Liver (tissue), 9 donors: ENCODE measurements around the gene CCDC80. TPM values are rescaled to one million over a fixed set of nuclear protein-coding genes. Genes with fewer than 3 reads are reported as not detected.

ENCODE experiments used
- DNase-seq: peaks from one replicate; pipeline ENCODE4 v3.0.0-alpha.2; 2017; ENCODE audit warnings: low spot score
- H3K27ac ChIP-seq, 2 donors: one replicate each; pipeline ENCODE4 v1.7.0; 2013; ENCODE audit warnings: inconsistent platforms in 2 of 2, low read length in 2 of 2, control low read depth in 1 of 2, low read depth in 1 of 2, mild to moderate bottlenecking in 1 of 2
- H3K27me3 ChIP-seq, 4 donors: one replicate each; pipeline versions ENCODE4 v1.6.1 to v1.7.0; 2013; ENCODE audit warnings: low read length in 3 of 4, inconsistent platforms in 1 of 4, mild to moderate bottlenecking in 1 of 4, moderate library complexity in 1 of 4; ENCODE audit not compliant: control insufficient read depth in 4 of 4, insufficient read depth in 4 of 4
- H3K36me3 ChIP-seq, 4 donors: one replicate each; pipeline versions ENCODE4 v1.6.1 to v1.7.0; 2013; ENCODE audit warnings: low read length in 3 of 4, mild to moderate bottlenecking in 3 of 4, low read depth in 1 of 4, moderate library complexity in 1 of 4; ENCODE audit not compliant: control insufficient read depth in 4 of 4, insufficient read depth in 3 of 4
- H3K4me1 ChIP-seq, 4 donors: one replicate each; pipeline versions ENCODE4 v1.6.1 to v1.7.0; 2013; ENCODE audit warnings: low read length in 3 of 4, mild to moderate bottlenecking in 3 of 4, moderate library complexity in 1 of 4; ENCODE audit not compliant: control insufficient read depth in 4 of 4, insufficient read depth in 4 of 4
- H3K4me3 ChIP-seq, 3 donors: one replicate each; pipeline versions ENCODE4 v1.6.1 to v1.7.0; 2013; ENCODE audit warnings: low read length in 3 of 3, control low read depth in 1 of 3, low read depth in 1 of 3, mild to moderate bottlenecking in 1 of 3
- H3K9ac ChIP-seq, 2 donors: one replicate each; pipeline ENCODE4 v1.7.0; 2013; ENCODE audit warnings: low read length in 2 of 2, mild to moderate bottlenecking in 2 of 2, moderate library complexity in 2 of 2, control low read depth in 1 of 2, low read depth in 1 of 2
- H3K9me3 ChIP-seq, 4 donors: one replicate each; pipeline versions ENCODE4 v1.6.1 to v1.7.0; 2013; ENCODE audit warnings: low read length in 3 of 4; ENCODE audit not compliant: control insufficient read depth in 4 of 4
- EGR1 ChIP-seq, 2 donors: IDR thresholded peaks; 2 replicates each; pipeline ENCODE4 v1.6.1; 2016 to 2018; ENCODE audit warnings: antibody characterized with exemption in 2 of 2, low read depth in 2 of 2
- FOXA1 ChIP-seq: IDR thresholded peaks from 2 replicates; pipeline ENCODE4 v1.6.1; 2016; ENCODE audit warnings: antibody characterized with exemption
- FOXA2 ChIP-seq: IDR thresholded peaks from 2 replicates; pipeline ENCODE4 v1.6.1; 2016; ENCODE audit warnings: antibody characterized with exemption
- GABPA ChIP-seq, 2 donors: IDR thresholded peaks in 1 of 2; conservative IDR thresholded peaks in 1 of 2; 2 replicates each; pipeline ENCODE4 v1.6.1; 2016; ENCODE audit warnings: antibody characterized with exemption in 2 of 2, mild to moderate bottlenecking in 1 of 2, moderate library complexity in 1 of 2
- HNF4A ChIP-seq, 2 donors: conservative IDR thresholded peaks; 2 replicates each; pipeline ENCODE4 v1.6.1; 2016; ENCODE audit warnings: antibody characterized with exemption in 2 of 2, mild to moderate bottlenecking in 2 of 2
- HNF4G ChIP-seq: IDR thresholded peaks from 2 replicates; pipeline ENCODE4 v1.6.1; 2016; ENCODE audit warnings: antibody characterized with exemption
- JUND ChIP-seq, 2 donors: IDR thresholded peaks; 2 replicates each; pipeline ENCODE4 v1.6.1; 2016; ENCODE audit warnings: antibody characterized with exemption in 2 of 2
- NR2F2 ChIP-seq: IDR thresholded peaks from 2 replicates; pipeline ENCODE4 v1.6.1; 2016; ENCODE audit warnings: antibody characterized with exemption
- RAD21 ChIP-seq, 2 donors: IDR thresholded peaks; 2 replicates each; pipeline ENCODE4 v1.6.1; 2016; ENCODE audit warnings: antibody characterized with exemption in 2 of 2, mild to moderate bottlenecking in 2 of 2
- RXRA ChIP-seq, 2 donors: IDR thresholded peaks; 2 replicates each; pipeline ENCODE4 v1.6.1; 2017 to 2018; ENCODE audit warnings: antibody characterized with exemption in 2 of 2, mild to moderate bottlenecking in 1 of 2
- SP1 ChIP-seq: IDR thresholded peaks from 2 replicates; pipeline ENCODE4 v1.6.1; 2018; ENCODE audit warnings: antibody characterized with exemption, mild to moderate bottlenecking
- TAF1 ChIP-seq: conservative IDR thresholded peaks from 2 replicates; pipeline ENCODE4 v1.6.1; 2016; ENCODE audit warnings: antibody characterized with exemption, mild to moderate bottlenecking
- YY1 ChIP-seq: IDR thresholded peaks from 2 replicates; pipeline ENCODE4 v1.6.1; 2016; ENCODE audit warnings: antibody characterized with exemption, mild to moderate bottlenecking
- WGBS: extraction: QIAGEN DNeasy Blood & Tissue Kit; methylation state at CpG from one replicate; pipeline ENCODE4 v1.1.7; 2013; 5-methylcytosine and 5-hydroxymethylcytosine counted together
- polyA plus RNA-seq, 2 donors: library from polyadenylated mRNA; stranded (reverse) in 1 of 2; unstranded in 1 of 2; fragments of 200-250 nt in 1 of 2; fragments of >200 nt in 1 of 2; fragmentation: Nextera tagmentation in 1 of 2; extraction: Ambion mirVana in 1 of 2; gene quantifications; one replicate each; pipeline versions ENCODE4 v1.2.1 to v1.2.3, GENCODE V29; 2013 to 2015
- total RNA-seq, 2 donors: library from RNA; depleted of rRNA; stranded (reverse); fragments of >200 nt; gene quantifications; one replicate each; pipeline ENCODE4 v1.2.3, GENCODE V29; 2014
- TF ChIP-seq, protein P1 (sequence below): IDR thresholded peaks from 2 replicates; pipeline ENCODE4 v1.6.1; 2016; ENCODE audit warnings: antibody characterized with exemption, mild to moderate bottlenecking
- TF ChIP-seq, protein P2 (sequence below): fragments of 150-350 bp; IDR thresholded peaks from 2 replicates; pipeline ENCODE4 v1.5.1; 2017; ENCODE audit warnings: improper control_type of control experiment, low read depth, low read length; ENCODE audit not compliant: missing input control
- TF ChIP-seq, protein P3 (sequence below): IDR thresholded peaks from 2 replicates; pipeline ENCODE4 v1.6.1; 2016; ENCODE audit warnings: antibody characterized with exemption
- TF ChIP-seq, protein P4 (sequence below): IDR thresholded peaks from 2 replicates; pipeline ENCODE4 v1.6.1; 2016; ENCODE audit warnings: antibody characterized with exemption
- TF ChIP-seq, protein P5 (sequence below): IDR thresholded peaks from 2 replicates; pipeline ENCODE4 v1.6.1; 2016; ENCODE audit warnings: antibody characterized with exemption
- donor health status: healthy.
- donor health status: healthy.
- donor health status: healthy.
- donor health status: healthy.
- donor health status: healthy.

The CCDC80 gene
- total and polyA plus RNA-seq, 4 donors: 0.17 to 2.1 (median 1.1) TPM

DNA sequence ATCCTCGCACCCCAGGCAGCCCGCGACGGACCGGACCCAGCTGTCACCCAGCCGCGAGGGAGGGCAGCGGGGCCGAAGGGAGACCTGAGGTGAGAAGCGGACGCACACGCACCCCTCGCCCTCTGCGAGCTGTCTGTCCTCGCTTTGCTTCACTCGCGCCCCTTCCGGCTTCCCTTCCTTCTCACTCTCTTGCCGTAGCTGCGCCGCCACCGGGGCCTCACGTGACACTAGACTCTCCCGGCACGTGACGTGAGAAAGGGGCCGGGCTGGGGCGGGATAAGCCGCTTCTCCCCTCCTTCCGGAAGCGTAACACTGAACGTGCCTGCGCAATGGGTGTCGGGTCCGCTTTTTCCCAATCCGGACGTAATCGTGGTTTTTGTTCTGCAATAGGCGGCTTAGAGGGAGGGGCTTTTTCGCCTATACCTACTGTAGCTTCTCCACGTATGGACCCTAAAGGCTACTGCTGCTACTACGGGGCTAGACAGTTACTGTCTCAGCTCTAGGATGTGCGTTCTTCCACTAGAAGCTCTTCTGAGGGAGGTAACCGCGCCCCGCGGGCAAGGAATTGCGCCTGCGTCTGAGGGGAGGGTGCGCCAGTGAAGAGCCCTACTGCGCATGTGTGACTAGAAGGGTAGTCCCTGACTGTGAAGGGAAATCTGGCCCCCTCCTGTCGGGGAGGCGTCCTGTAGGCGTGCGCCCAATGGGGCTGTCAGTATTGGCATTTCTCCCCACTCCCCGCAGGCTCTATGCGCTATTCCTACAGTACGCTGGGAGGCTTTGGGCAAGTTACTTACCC lies 79.0 kb downstream of the CCDC80 start, which contains the start of the genes ATG3 and SLC35A5:
Gene ATG3, minus strand, starts transcription at position 229 of the 796 bp plus-strand sequence. CDS start 434 bp downstream, outside the sequence.
Gene SLC35A5, plus strand, starts transcription at position 312 of the 796 bp plus-strand sequence. CDS start 1,359 bp downstream, outside the sequence.
- H3K9me3 ChIP-seq: no peaks in the 10 kb centered on the region
- under 1% methylated on average over 58 of the region's 58 CpGs for WGBS
- H3K9ac ChIP-seq: peak within 1 kb of the TSS; percentile 91 to 98
- H3K27ac ChIP-seq: peak within 1 kb of the TSS; percentile 93 to 99
- peak in 1 of 2 donors; percentile 11 for TF ChIP-seq RAD21 (IDR thresholded peaks at IDR 0.05)
- peak; percentile 80 for TF ChIP-seq TAF1
- TF ChIP-seq FOXA2: peak; percentile 6
- TF ChIP-seq GABPA (IDR thresholded peaks at IDR 0.05 in 1 of 2, conservative IDR thresholded peaks at IDR 0.05 in 1 of 2): peak; percentile 53 to 90
- peak; percentile 34 for TF ChIP-seq FOXA1
- TF ChIP-seq, protein P1, sequence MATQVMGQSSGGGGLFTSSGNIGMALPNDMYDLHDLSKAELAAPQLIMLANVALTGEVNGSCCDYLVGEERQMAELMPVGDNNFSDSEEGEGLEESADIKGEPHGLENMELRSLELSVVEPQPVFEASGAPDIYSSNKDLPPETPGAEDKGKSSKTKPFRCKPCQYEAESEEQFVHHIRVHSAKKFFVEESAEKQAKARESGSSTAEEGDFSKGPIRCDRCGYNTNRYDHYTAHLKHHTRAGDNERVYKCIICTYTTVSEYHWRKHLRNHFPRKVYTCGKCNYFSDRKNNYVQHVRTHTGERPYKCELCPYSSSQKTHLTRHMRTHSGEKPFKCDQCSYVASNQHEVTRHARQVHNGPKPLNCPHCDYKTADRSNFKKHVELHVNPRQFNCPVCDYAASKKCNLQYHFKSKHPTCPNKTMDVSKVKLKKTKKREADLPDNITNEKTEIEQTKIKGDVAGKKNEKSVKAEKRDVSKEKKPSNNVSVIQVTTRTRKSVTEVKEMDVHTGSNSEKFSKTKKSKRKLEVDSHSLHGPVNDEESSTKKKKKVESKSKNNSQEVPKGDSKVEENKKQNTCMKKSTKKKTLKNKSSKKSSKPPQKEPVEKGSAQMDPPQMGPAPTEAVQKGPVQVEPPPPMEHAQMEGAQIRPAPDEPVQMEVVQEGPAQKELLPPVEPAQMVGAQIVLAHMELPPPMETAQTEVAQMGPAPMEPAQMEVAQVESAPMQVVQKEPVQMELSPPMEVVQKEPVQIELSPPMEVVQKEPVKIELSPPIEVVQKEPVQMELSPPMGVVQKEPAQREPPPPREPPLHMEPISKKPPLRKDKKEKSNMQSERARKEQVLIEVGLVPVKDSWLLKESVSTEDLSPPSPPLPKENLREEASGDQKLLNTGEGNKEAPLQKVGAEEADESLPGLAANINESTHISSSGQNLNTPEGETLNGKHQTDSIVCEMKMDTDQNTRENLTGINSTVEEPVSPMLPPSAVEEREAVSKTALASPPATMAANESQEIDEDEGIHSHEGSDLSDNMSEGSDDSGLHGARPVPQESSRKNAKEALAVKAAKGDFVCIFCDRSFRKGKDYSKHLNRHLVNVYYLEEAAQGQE: peak; percentile 64
- peak in 1 of 2 donors; percentile 82 for TF ChIP-seq EGR1 (IDR thresholded peaks at IDR 0.05; ENCODE audit: low read depth in 2 of 2)
- peak; percentile 11 for TF ChIP-seq HNF4G
- TF ChIP-seq, protein P2, sequence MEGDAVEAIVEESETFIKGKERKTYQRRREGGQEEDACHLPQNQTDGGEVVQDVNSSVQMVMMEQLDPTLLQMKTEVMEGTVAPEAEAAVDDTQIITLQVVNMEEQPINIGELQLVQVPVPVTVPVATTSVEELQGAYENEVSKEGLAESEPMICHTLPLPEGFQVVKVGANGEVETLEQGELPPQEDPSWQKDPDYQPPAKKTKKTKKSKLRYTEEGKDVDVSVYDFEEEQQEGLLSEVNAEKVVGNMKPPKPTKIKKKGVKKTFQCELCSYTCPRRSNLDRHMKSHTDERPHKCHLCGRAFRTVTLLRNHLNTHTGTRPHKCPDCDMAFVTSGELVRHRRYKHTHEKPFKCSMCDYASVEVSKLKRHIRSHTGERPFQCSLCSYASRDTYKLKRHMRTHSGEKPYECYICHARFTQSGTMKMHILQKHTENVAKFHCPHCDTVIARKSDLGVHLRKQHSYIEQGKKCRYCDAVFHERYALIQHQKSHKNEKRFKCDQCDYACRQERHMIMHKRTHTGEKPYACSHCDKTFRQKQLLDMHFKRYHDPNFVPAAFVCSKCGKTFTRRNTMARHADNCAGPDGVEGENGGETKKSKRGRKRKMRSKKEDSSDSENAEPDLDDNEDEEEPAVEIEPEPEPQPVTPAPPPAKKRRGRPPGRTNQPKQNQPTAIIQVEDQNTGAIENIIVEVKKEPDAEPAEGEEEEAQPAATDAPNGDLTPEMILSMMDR: peak; percentile 1
- TF ChIP-seq, protein P3, sequence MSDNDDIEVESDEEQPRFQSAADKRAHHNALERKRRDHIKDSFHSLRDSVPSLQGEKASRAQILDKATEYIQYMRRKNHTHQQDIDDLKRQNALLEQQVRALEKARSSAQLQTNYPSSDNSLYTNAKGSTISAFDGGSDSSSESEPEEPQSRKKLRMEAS: peak; percentile 35
- peak; percentile 70 for TF ChIP-seq SP1
- TF ChIP-seq HNF4A (conservative IDR thresholded peaks at IDR 0.05): peak; percentile 52 to 77
- TF ChIP-seq, protein P4, sequence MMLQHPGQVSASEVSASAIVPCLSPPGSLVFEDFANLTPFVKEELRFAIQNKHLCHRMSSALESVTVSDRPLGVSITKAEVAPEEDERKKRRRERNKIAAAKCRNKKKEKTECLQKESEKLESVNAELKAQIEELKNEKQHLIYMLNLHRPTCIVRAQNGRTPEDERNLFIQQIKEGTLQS: peak; percentile 66
- no peak for TF ChIP-seq JUND (IDR thresholded peaks at IDR 0.05)
- TF ChIP-seq, protein P5, sequence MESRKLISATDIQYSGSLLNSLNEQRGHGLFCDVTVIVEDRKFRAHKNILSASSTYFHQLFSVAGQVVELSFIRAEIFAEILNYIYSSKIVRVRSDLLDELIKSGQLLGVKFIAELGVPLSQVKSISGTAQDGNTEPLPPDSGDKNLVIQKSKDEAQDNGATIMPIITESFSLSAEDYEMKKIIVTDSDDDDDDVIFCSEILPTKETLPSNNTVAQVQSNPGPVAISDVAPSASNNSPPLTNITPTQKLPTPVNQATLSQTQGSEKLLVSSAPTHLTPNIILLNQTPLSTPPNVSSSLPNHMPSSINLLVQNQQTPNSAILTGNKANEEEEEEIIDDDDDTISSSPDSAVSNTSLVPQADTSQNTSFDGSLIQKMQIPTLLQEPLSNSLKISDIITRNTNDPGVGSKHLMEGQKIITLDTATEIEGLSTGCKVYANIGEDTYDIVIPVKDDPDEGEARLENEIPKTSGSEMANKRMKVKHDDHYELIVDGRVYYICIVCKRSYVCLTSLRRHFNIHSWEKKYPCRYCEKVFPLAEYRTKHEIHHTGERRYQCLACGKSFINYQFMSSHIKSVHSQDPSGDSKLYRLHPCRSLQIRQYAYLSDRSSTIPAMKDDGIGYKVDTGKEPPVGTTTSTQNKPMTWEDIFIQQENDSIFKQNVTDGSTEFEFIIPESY: peak; percentile 97
- peak; percentile 85 for TF ChIP-seq YY1
- peak; percentile 18 to 27 for TF ChIP-seq RXRA (IDR thresholded peaks at IDR 0.05)
- TF ChIP-seq NR2F2: peak; percentile 31
- H3K4me3 ChIP-seq: peak within 1 kb of the TSS; percentile 92 to 98 (median 93)
- H3K36me3 ChIP-seq: peaks cover 0 to 3% (median 0%) of the 10 kb centered on the region in 4 donors
- peak; percentile 98 for DNase-seq
- peaks cover 4 to 19% (median 16%) of the 10 kb centered on the region in 4 donors for H3K4me1 ChIP-seq
- H3K27me3 ChIP-seq: no peaks in the 10 kb centered on the region
